Hypothalamus (tissue), 51 donors: ENCODE results near the gene FUT7.

Experiments used
- DNase-seq, 51 donors: peaks; one replicate each; lab custom pipeline; 2025; lab: John Stamatoyannopoulos, UW

Gene FUT7

DNA sequence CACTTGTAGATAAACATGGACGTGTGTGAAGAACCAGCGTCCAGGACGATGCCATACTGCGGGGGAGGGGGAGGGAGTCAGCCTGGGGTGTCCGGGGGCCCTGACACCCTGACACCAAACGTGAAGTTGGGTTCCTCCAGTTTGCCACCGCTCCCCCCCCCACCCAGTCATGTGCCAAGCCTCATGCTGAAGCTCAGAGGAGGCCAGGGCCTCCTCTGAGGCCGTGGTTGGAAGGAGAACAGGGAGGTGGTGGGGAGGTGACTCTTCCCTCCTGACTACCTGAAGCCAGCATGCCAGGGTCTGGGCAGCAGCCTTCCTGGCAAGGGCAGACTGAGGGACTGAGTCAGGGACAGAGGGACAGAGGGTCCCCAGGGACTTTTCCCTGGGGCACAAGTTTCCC, 20.4 kb upstream of the FUT7 start:
- no peak for DNase-seq

DNA sequence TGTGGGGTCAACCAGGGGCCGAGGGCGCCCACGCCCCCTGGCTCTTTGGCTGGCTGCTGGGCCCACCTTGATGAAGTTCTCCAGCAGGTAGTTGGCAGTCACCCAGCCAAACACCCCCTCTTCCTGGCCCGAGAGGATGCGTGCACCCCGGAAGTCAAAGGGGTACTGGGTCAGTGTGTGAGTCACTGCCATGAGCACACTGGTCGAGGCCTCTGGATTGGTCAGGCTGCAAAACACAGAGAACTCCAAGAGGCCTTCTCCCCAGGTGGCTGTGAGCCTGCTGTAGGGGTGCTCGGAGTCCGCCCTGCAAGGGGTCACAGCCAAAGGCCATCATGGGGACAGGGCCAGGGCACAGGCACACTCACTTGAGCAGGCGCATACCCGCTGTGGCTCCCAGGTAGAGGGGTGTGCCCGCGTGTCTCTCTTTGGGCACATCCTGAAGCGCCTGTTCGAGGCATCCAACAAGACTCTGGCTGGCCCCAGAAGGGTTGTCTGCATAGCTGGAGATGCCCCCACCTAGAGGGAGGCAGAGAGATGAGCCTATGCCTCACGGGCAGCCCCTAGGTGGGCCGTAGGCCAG, 19.3 kb upstream of the FUT7 start:
- no peak for DNase-seq

DNA sequence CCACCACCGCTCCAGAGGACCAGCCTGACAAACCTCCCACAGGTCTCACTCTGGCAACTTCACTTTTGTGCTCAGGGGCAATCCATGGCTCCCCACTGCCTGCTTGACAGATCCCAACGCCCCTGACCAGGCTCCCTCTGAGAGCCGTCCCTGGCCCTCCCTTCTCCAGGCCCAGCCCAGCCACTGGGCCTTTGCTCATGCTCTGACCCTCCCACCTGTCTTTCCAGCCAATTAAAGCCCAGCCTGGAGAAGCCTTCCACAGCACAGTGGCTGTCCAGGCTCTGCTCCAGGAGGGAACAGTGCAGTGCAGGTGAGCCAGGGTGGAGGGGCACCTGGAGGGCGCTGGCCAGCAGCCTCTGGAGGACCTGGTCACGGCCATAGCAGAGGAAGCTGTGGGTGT, 18.7 kb upstream of the FUT7 start:
- no peak for DNase-seq

DNA sequence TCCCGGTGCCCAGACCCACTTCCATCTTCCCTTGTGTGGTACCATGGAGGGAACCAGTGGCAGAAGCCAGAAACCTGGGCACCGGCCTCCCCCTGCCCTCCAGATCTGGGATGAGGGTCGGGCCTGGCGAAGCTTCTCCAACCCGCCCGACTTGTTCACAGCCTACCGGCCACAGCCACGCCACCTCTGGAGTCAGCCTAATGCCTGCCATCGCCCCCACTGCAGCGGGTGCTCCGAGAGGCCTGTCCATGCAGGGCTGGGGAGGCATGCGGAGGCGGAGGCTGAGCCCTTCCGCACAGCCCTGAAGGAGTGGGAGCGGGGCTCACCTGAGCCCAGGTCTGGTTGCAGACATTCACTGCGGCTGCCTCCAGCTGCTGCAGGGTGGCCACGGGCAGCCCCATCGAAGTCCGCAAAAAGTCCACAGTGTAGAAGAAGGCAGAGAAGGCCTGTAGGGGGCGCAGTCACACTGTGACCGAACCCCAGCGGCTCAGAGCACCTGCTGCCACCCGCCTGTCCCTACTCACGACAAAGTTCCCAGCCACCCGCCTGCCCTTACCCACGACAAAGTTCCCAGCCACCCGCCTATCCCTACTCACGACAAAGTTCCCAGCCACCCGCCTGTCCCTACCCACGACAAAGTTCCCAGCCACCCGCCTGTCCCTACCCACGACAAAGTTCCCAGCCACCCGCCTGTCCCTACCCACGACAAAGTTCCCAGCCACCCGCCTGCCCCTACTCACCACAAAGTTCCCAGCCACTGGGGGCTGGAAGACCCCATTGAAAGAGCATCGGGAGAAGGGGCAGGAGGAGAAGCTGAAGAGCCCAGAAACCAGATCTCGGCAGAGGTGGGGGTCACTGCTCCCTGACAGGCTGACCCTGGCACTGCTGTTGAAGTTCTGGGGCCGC, 17.9 kb upstream of the FUT7 start:
- DNase-seq: peak in 38 of 51 donors; percentile 13 to 83 (median 50)

DNA sequence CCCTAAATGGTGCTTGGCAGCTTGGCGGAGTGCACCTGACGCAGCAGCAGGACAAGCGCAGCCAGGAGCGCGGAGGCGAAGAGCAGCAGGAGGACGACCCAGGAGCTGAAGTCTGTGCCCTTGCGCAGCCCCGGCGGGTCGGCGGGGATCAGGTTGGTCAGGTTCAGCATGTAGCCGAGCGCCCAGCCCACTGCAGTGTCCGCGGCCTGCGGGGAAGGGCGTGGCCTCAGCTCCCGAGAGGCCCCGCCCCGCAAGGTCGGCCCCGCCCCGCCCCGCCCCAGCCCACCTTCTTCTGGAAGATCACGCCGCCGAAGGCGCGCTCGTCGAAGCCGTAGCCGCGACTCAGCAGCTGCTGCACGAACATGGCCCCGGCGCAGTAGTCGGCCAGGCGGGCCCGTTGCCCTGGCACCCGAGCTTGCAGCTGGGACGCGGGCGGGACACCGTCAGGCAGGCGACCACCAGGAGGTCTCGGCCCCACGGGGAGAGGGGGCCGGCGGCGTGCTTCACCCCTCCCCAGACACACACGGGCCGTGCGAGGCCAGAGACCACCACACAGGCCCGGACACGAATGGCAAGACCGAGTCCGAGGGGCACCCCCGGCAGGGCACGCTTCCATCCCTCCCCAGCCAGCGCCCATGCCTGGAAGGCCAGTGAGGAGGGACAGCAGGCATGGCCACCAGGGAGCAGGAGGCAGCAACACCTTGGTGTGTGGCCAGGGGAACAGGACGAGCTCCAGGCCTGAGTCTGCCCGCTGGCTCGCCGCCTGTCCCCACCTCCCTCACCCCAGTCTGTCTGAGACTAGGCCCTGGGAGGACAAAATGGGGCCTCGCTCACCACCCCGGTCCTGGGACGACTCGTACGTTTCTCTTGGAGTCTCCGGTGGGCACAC, 17.0 kb upstream of the FUT7 start:
- DNase-seq: peak in 18 of 51 donors; percentile 21 to 77 (median 52)

DNA sequence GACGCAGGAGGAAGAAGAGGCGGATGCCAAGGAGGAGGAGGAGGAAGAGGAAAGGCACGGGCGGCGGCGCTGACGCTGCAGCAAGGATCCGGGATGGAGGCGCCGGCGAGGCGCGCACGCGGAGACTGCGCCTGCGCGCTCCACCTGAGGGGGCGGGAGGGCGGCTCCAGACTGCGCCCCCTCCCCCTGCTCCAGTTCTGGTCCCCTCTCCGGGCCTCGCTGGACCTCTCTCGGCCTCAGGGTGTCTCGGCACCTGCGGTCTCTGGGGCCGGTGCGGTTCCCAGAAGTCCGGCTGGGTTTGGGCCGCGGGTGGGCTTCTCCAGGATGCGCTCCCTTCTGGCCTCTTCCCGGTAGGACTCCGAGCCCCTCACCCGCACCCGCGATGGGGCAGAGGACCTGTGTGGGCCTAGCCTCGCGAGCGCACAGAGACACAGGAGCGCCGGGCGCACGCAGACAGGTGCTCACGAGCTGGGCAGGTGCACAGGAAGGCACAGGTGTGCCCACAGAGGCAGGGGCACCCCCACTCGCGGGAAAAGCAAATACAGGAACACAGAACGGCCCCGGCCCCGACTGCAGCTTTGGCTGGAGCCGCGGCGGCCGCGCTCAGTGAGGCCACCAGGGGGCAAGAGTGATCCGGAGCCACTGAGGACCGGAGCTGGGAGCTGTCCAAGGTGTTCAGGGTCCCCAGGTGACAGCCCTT, 14.3 kb upstream of the FUT7 start, which contains the start of gene NPDC1:
NPDC1 (minus strand) TSS at position 90 of the 700 bp plus-strand sequence. CDS start 188 bp downstream, outside the sequence.
- peak in 42 of 51 donors; percentile 22 to 79 (median 62) for DNase-seq

DNA sequence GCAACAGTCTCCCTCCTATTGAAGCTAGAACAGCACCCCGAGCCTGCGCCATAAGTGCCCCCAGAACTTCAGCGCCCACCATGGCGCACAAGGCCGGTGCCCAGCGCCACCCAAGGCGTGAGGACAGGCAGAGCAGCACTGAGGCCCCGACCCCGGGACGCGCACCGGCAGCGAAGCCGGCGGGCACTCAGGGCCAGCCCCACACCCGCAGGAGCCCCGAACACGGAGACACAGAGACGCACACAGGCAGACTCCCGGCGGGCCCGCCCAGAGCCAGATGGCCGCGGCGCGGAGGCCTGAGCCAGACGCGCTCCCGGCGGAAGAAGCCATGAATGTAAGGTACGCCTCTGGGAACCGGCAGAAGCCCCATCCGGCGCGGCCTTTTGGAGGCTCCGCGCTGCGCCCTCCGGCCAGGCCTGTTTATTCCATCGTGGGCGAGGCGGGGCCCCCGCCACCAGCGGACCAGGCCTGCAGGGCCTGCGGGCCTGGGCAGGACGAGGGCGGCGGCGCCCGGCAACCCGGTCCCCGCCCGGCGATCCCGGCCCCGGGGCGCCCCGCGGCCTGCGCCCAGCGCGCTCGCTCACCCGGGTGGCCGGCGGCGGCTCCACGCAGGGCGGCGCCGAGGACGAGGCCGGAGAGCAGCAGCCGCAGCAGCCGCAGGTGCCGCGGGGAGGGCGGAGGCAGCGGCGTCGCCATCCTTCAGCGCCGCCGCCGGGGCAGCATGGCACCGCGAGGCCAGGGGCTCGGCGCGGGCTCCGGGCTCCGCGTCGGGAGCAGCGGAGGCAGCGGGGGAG, 13.6 kb upstream of the FUT7 start:
- peak in 11 of 51 donors; percentile 11 to 49 (median 29) for DNase-seq

DNA sequence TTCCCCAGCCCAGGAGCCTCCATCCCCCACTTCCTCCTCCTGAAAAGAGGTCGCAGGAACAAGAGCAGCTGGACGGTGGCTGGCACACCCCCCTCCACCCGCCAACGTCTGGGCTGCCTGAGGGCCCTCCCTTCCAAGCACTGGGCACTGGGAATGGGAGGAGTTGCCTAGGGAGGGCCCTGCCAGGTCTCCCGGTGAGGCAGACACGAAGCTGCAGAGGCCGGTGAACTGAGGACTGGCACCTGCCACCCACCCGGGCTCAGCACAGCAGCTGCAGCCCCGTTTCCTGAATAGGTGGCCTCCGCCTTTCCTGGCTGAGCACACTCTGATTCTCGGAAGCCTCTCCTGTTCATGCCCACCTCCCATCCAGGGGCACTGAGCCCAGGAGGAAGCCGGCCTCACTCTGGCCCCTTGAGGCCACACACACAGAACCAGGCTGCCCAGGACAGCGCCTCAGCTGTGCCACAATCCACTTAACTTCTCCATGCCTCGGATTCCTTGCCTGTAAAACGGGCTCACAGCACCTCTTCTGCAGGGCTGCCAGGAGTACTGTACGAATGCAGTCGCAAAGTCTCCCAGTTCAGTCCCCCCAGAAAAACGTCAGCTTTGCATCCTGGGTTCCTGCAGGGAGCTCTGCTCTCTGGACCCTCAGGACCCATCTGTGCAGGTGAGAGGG, 12.8 kb upstream of the FUT7 start:
- peak in 20 of 51 donors; percentile 19 to 63 (median 42) for DNase-seq

DNA sequence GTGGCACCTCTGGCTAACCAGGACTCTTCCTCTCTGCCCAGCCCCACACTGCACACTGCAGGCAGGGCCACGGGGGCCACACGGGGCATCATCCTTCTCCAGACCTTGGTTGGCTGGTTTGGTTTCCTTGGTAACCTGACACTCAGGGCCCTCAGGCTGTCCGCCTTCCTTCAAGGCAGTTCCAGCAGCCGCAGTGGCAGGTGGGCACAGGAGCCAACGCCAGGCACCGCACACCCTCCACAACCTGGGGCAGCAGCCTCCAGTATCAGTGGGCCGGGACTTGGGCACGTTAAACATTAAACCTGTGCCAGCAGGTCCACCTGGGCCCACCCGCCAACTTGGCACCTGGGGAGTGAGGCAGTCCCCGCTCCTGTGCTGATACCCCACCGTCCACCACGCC, 12.1 kb upstream of the FUT7 start:
- no peak for DNase-seq

DNA sequence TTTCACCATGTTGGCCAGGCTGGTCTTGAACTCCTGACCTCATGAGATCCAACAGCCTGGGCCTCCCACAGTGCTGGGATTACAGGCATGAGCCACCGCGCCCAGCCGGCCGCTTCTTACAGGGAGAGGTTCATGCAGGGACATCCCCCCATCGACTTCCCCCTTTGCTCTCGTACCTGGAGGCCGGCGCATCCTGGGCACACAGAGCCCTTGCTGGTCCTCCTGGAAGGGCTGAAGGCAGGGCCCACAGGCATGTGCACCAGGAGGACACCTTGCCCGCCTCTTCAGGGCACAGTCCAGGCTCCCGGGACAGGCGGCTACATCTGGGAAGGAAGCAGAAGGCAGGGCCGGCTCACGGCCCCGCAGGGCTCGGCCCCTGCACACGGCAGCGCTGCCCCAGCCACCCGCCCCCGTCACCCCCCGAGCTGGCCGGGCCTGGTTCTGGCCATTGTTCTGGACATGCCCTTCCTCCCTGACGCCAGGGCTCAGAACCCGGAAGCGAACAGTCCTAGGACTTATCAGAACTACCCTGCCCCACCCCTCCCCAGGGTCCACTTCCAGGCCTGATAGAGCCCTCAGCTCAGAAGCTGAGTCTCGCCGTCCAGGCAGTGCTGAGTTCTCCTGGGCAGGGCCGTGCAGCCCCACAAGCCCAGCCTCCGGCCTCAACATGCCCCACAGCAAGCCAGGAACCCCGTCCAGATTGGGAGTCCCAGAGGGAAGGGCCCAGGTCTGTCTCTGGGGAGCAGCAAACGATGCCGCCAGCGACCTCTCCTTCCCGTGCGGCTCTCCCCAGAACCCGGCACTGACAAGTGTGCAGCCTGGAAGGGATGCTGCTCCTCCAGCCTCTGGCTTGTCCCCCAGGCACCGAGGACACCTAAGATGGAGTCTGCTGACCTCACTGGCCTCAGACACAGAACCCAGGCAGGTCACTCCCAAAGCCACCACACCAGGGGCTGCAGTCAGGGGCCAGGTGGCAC, 11.2 kb upstream of the FUT7 start:
- no peak for DNase-seq

DNA sequence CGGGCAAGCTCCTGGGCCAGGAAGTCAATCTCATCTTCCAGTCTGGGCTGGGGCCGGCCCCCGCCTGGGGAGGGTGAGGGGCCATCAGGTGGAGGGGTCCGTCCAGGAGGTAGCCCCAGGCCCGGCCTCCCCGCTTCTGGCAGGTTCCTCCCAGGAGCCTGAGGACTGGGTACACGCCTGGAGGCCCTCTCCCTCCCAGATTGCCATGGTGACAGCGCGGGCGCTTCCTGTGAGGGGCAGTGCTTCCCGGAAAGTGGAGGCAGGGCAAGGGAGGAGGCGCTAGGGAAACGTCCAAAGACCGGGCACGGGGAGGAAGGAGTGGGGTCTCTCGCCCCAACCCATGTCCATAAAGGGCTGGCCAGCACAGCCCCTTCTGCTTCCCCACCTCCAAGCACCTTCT, 9.2 kb upstream of the FUT7 start:
- DNase-seq: peak in 1 of 51 donors; percentile 14

DNA sequence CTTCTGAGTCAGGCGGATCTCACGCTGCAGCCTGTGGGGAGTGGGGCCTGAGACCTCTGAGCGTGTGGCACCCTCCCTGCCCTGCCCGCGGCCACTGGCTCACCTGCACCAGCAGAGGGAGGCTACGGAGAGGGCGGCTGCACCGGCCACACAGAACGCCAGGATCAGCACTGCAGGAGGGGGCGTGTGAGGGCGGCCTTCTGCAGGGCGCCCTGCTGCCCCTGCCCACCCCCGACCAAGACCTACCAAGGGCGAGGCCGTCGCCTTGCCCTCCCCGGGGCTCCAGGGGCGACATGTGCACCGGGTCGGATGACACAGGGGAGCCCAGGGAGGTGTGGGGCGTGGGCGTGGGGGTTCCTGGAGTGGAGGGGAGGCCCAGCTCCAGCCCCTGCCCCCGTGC, 8.7 kb upstream of the FUT7 start:
- no peak for DNase-seq

DNA sequence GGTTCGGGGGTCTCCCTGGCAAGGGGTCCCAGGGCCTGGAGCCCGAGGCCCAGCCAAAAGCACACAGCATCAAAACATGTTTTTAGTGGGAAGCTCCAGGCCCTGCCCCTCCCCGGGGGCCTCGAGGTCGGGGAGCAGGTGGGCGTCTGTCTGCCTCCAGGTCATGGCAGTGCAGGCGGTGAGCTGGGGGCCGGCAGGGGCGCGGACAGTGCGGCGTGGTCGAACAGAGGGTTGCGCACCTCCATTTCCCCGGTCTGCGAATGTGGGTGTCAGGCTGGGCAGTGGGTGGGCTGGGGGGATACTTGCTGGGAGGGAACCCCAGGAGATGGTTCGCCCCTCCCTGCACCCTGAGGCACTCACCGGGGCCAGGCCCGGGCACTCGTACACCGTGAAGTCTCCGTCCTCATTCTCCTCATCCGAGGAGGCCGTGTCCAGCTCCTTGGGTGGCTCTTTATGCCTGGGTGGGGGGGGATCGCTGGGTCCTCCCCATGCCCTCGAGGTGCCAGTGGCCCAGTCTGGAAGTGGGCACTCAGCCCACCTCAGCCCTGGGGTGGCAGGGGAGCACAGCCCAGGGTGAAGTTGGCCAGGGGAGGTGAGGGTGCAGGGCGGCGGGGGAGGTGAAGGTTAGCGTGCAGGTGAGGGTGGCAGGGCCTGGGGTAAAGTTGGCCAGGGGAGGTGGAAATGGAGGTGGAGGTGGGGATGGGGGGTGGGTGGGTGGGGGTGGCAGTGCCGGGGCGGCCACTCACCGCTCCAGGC, 7.9 kb upstream of the FUT7 start:
- DNase-seq: no peak

DNA sequence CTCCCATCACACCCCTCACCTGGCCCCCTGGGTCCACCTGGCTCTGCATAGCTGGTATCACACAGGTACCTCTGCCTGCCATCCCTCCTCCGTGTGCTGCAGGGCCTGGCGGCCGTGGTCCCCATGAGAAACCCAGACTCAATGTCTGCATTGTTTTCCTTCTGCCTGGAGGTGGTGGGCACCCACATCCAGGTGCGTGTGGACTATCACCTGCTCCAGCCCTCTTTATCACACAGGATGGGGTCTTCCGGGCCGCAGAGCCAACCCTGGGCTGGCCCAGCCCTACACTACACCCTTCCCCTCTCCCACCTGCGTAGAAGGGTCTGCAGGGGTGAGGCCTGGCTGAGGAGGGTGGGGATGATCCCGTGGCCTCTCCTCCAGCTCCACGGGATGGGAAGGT, 7.0 kb upstream of the FUT7 start:
- no peak for DNase-seq

DNA sequence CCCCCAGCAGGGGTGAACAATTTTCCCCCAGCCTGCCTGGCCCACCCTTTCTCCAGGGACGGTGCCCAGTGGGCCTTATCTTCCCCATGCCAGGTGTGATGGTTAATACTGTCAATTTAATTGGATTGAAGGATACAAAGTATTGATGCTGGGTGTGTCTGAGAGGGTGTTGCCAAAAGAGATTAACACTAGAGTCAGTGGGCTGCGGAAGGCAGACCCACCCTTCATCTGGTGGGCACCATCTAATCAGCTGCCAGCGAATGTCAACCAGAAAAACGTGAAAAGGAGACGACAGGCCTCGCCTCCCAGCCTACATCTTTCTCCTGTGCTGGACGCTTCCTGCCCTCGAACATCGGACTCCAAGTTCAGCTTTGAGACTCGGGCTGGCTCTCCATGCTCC, 5.6 kb upstream of the FUT7 start:
- DNase-seq: no peak

DNA sequence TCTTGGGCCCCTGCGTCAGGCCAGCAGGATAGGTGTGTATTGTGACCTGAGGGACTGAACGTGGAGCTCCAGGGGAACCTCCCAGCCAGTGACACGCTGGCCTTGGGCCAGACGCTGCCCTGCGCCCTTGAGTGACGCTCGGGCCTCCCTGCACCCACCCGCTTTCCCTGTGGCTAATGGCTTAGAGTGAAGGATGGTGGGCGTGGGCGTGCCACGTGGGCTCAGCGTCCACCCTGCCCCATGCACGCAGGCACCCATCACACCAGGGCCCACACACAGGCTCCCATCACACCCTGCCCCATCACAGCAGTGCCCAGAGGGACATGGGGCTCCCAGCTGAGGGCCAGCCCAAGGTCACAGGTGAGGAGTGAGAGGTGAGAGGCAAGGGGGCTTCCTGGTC, 5.1 kb upstream of the FUT7 start:
- no peak for DNase-seq

DNA sequence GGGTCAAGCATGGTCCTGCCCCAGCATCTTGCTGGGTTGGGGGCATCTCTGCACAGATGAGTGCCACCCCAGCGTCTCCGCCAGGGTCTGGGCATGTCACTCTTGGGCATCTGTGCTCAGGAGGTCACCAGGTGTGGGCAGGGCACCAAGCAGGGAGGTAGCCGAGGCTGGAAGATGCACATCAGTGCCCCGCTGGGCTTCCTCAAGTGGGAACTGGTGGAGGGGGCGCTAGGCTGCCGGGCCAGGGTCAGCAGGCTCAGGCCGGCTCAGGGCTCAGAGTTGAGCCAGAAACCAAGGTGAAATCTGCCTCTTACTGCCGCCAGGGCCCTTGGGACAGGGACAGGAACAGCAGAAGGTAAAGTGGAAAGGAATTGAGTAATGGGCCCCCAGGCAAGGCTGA, 4.0 kb upstream of the FUT7 start:
- no peak for DNase-seq
